Measurements from ENCODE around the gene TMEM121. TPM values are rescaled to one million over a fixed set of nuclear protein-coding genes. Genes with fewer than 3 reads are reported as not detected.
A peak's percentile ranks its signal among the peaks of the same experiment; 100 is the strongest.

TMEM121 gene
- total RNA-seq, 2 experiments from 2014 or later: 0.21 to 0.25 TPM

GRCh38 chr14:105527381-105527825 is 1.0 kb downstream of the TMEM121 start:
- POLR2A ChIA-PET: no interaction called here
- Histone ChIP-seq H3K9me2 (ENCODE audit: insufficient read depth, low read length) (no peaks in the 10 kb centered on the region), H3K4me3 (ENCODE audit: low read depth, low read length, poor library complexity, severe bottlenecking) (no peak overlapping the region), H2AFZ (ENCODE audit: low read length) (no peak overlapping the region), H4K20me1 (ENCODE audit: insufficient read depth, low read length) (no peaks in the 10 kb centered on the region), H3K79me2 (ENCODE audit: insufficient read depth, low read depth, low read length) (no peaks in the 10 kb centered on the region), H3K4me2 (ENCODE audit: low read length) (peak overlapping the region; percentile 79; the same call in 1 of the 2 replicates), H3K9me3 (ENCODE audit: low read length) (no peaks in the 10 kb centered on the region), H3K27ac (ENCODE audit: low read depth, low read length, poor library complexity, severe bottlenecking) (no peak overlapping the region), H3K36me3 (ENCODE audit: insufficient read depth, low read length) (no peaks in the 10 kb centered on the region), H3K4me1 (ENCODE audit: insufficient read depth, low read length, poor library complexity, severe bottlenecking) (peaks cover 41% of the 10 kb centered on the region)
- no TSS peak for BruUV-seq (replicated peaks)
- CTCF ChIA-PET (ENCODE audit: unreplicated experiment): no interaction called here
- intact Hi-C loops (cut with micrococcal nuclease; ENCODE audit: unreplicated experiment): no loop called here
- DNase-seq (ENCODE audit: low spot score): no peak
- TF ChIP-seq, protein P1, sequence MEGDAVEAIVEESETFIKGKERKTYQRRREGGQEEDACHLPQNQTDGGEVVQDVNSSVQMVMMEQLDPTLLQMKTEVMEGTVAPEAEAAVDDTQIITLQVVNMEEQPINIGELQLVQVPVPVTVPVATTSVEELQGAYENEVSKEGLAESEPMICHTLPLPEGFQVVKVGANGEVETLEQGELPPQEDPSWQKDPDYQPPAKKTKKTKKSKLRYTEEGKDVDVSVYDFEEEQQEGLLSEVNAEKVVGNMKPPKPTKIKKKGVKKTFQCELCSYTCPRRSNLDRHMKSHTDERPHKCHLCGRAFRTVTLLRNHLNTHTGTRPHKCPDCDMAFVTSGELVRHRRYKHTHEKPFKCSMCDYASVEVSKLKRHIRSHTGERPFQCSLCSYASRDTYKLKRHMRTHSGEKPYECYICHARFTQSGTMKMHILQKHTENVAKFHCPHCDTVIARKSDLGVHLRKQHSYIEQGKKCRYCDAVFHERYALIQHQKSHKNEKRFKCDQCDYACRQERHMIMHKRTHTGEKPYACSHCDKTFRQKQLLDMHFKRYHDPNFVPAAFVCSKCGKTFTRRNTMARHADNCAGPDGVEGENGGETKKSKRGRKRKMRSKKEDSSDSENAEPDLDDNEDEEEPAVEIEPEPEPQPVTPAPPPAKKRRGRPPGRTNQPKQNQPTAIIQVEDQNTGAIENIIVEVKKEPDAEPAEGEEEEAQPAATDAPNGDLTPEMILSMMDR (conservative IDR thresholded peaks at IDR 0.05; ENCODE audit: low read length): no peak
- TF ChIP-seq EZH2phosphoT487 (IDR thresholded peaks at IDR 0.05; ENCODE audit: borderline replicate concordance, low read depth, low read length): no peak

DNA sequence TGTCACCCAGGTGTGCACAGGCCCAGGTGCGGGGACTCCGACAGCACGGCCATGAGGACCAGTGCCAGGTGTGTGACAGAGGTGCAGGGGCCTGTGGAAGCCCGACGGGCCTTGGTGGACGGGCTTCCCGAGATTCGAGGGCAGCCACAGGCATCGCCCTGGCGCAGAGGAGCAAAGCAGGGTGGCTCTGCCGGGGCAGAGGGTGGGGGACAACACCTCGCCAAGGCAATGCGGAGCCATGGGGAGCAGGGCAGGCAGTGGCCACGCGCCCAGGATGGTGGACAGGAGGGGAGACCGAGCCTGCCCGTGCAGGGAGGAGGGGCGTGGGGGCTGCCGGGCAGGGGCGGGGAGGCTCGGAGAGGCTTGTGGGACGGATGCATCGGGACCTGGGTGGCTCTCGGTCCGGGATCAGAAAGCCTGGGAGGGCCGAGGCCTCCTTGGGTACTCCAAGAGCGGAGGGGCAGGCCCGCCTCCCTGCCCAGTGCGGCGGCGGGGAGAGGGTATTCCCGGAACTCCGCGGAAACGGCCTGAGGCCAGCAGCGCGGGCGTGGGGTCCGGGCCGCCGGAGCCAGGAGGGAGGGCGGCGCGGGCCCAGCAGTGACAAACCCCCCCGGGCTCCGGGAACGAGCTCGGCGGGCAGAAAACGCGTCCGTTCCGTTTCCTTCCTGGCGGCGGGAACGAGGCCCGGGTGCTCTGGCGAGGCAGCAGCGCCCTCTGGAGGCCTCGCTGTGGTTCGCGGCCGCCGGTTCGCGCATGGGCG is 1.6 kb downstream of the TMEM121 start:
- CTCF ChIA-PET (ENCODE audit: unreplicated experiment): no interaction called here
- no TSS peak for BruUV-seq (replicated peaks)
- Histone ChIP-seq H3K4me1 (ENCODE audit: insufficient read depth, low read length, poor library complexity, severe bottlenecking) (peaks cover 47% of the 10 kb centered on the region), H3K27ac (ENCODE audit: low read depth, low read length, poor library complexity, severe bottlenecking) (no peak overlapping the region), H2AFZ (ENCODE audit: low read length) (peak overlapping the region; percentile 90), H3K4me3 (ENCODE audit: low read depth, low read length, poor library complexity, severe bottlenecking) (peak overlapping the region; percentile 64), H3K79me2 (ENCODE audit: insufficient read depth, low read depth, low read length) (no peaks in the 10 kb centered on the region), H4K20me1 (ENCODE audit: insufficient read depth, low read length) (no peaks in the 10 kb centered on the region), H3K9me2 (ENCODE audit: insufficient read depth, low read length) (no peaks in the 10 kb centered on the region), H3K36me3 (ENCODE audit: insufficient read depth, low read length) (no peaks in the 10 kb centered on the region), H3K4me2 (ENCODE audit: low read length) (peak overlapping the region; percentile 79), H3K9me3 (ENCODE audit: low read length) (no peaks in the 10 kb centered on the region)
- POLR2A ChIA-PET: no interaction called here
- intact Hi-C loops (cut with micrococcal nuclease; ENCODE audit: unreplicated experiment): loop anchor here (1.0 to 2.0 kb wide), 2 partner anchors 47 to 157 kb away; no protein-coding TSS in a partner anchor
- DNase-seq (ENCODE audit: low spot score): peak; percentile 84
- TF ChIP-seq EZH2phosphoT487 (IDR thresholded peaks at IDR 0.05; ENCODE audit: borderline replicate concordance, low read depth, low read length): no peak
- TF ChIP-seq, protein P1 (conservative IDR thresholded peaks at IDR 0.05; ENCODE audit: low read length): peak; percentile 76
